ENCODE measurements around the gene ANGEL1.

DNA sequence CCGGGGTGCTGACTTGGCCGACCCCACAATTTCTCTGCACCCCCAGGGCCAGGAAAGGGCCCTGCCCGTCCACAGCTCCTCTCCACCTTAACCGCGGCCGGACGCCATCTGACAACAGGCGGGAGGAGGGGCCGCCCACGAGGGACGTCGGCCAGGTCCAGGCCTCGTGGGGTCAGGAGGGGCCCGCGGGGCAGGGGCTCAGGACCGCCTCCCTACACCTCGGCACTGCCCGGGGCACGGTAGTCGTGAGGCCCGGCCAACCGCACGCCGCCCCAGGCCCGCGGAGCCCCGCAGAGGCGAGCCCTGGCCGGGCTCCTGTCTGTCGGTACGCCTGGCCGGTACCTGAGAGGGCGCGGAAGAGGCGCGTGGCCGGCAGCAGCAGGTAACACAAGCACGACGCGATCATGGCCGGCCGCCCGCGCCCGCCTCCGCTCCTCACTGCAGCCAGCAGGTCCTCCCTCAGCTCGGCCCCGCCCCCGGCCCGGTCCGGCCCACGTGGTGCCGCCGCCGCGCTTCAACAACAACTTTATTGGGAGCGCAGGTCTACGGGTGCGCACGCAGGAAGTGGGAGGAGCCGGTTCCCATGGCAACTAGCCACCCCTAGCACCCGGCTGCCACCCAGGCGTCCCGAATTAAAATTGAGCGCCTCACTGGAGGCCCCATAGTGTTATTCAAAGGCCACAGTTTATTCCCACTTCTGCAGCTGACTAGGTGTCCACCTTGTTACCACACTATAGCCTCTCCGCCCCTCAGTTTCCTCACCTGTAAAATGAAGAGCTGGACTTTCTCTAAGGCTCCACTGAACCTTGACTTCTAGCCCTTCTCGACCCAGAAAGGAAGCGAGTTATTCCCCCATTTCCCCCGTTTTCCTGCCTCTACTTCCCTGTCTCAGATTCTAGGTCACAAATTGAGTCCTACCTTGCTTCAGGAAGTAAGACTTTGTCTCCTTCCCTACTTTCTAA is at the start of gene ANGEL1:
- TF ChIP-seq POLR2A (IDR thresholded peaks at IDR 0.05; ENCODE audit: low read depth, low read length) (peak; percentile 91), POLR2AphosphoS5 (IDR thresholded peaks at IDR 0.05; ENCODE audit: low read depth, low read length) (peak; percentile 78), TAF1 (IDR thresholded peaks at IDR 0.05; ENCODE audit: borderline replicate concordance, low read depth, low read length) (0 out of 2 replicates have a peak, but pooled peaks have one; percentile 54)
